Panc1 (cell line): ENCODE data around the gene B4GAT1.

Experiments used
- POLR2AphosphoS5 ChIP-seq: IDR thresholded peaks from 2 replicates; pipeline ENCODE4 v1.6.1; 2012; ENCODE audit warnings: mild to moderate bottlenecking, low read depth, low read length, moderate library complexity
- TF ChIP-seq, protein P1 (sequence below): fragments of 450-650 bp; IDR thresholded peaks from 2 replicates; pipeline ENCODE4 v1.5.1; 2017; ENCODE audit warnings: mild to moderate bottlenecking

DNA sequence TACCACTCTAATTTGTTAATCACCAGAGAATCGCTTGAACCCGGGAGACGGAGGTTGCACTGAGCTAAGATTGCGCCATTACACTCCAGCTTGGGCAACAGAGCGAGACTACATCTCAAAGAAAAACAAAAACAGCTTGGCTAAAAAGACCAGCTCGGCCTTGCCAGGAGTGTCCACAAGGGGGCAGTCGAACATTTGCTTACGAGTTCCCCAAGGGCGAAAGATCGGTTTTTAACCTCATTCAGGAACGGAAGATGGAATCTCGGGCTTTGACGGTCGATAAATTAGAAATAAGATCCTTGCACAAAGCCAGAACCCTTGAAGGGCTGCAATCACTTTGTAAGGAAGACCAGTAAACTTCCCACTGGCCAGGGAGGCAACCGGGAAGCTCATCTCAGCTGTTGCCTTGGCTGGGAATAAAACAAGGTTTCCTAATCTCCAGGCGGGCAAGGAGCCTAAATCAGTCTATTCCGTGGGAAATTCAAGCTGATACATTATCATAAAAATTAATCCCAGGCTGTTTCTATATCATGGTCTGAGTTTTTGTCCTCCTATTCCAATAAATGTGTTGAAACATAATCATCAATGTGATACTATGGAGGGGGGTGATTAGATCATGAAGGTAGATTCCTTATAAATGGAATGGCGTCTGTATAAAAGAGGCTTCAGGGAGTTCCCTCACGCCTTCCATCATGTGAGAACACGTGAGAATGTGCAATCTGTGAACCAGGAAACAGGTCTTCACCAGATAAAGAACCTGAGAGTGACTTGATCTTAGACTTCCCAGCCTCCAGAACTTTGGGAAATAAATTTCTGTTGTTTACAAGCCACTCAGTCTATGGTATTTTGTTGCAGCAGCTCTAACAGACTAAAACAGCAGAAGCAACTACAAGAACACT, 39.0 kb upstream of the B4GAT1 start:
- TF ChIP-seq, protein P1, sequence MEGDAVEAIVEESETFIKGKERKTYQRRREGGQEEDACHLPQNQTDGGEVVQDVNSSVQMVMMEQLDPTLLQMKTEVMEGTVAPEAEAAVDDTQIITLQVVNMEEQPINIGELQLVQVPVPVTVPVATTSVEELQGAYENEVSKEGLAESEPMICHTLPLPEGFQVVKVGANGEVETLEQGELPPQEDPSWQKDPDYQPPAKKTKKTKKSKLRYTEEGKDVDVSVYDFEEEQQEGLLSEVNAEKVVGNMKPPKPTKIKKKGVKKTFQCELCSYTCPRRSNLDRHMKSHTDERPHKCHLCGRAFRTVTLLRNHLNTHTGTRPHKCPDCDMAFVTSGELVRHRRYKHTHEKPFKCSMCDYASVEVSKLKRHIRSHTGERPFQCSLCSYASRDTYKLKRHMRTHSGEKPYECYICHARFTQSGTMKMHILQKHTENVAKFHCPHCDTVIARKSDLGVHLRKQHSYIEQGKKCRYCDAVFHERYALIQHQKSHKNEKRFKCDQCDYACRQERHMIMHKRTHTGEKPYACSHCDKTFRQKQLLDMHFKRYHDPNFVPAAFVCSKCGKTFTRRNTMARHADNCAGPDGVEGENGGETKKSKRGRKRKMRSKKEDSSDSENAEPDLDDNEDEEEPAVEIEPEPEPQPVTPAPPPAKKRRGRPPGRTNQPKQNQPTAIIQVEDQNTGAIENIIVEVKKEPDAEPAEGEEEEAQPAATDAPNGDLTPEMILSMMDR, result peak; percentile 97
- no peak for TF ChIP-seq POLR2AphosphoS5
